ENCODE data around the gene NFATC1.

Gene NFATC1

DNA sequence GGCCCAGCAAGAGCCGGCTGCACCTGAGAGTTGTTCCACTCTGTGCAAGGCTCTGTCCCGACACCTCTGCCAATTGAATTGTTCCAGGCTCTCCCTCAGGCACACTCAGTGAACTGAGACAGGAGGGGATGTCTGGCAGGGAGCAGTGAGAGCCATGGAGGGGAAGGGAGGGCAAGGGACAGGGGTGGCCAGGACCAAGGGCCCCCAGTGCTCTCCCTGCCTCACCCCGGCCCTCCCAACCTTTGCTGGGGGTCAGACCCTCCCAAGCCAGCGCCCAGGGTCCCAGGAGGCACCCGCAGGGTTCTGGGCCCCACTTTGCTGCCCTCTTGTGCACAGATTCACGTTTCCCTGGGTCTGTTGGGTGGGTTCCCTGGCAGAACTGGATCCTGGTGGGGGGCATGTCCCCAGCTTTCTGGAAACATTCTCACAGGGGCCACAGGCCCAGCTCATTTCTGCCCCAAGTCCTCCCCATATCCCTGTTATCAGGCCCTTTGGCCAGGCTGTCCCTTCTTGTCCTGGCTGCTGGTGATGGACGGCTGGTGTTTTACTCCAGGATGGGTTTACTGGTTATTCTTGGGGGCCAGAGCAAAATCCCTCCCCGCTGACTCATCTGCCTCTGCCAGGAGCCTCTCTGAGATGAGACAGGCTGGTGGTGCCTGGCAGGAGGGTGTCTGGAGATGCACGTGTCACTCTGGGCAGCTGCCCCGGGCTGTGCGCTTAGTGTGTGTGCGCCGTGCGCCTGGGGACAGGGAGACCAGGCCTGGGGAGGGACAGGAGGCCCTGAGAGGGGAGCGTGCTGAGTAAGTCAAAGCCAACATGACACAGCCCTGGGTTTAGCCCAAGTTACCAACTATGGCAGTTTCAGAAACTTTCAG, 147.4 kb downstream of the NFATC1 start:
- DNase-seq: no peak

DNA sequence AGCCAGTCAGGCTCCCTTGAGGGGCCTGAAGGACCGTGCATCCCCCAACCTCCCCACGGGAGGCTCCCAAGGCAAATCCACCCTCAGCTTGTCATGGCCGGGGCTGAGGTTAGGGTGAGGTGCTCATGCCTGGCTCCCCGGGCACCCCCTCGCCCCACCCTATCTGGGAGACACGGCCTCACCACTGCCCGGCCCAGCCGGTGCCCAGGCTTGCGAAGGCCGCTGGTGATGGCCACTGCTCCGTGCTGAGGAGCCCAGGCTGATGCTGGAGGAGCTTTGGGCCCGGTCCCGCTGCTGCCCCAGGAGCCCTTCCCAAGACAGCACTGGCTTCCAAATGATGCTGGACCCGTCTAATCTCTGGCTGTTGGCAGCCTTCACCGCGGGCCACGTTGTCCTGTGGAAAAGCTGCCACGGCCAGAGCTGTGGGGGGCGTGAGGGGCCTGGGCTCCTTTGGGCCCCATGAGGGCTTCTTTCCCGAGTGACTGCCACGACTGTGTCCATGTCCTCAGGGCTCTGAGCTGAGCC, 148.2 kb downstream of the NFATC1 start:
- DNase-seq: no peak

GRCh38 chr18:79544386-79544963, 148.7 kb downstream of the NFATC1 start:
- no peak for DNase-seq

GRCh38 chr18:79545255-79545654, 149.5 kb downstream of the NFATC1 start:
- no peak for DNase-seq

- no peak for DNase-seq
Measured at GRCh38 chr18:79545736-79546171, 150.0 kb downstream of the NFATC1 start.

DNA sequence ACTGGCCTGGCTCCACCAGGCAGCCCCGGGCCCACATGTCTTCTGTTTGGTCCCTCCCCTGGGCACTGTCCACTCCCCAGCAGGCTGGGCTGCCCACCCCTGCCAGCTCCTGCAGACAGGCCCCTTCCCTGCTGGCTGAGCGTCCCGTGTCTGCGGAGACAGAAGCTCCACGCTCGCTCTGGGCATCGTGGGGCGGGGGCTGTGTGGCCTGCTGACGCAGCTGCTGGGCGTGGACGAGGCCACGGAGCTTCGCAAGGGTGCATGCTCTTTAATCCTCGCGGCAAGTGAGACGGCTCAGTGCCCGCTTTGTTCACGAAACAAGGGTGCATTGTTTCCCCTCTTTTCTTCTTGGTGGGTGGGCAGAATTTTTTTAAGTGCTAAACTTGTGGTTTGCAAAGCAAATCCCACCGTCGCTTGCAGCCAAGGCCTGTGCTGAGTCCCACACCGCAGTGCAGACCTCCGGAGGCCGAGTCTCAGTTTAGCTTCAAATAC, 151.1 kb downstream of the NFATC1 start:
- no peak for DNase-seq

DNA sequence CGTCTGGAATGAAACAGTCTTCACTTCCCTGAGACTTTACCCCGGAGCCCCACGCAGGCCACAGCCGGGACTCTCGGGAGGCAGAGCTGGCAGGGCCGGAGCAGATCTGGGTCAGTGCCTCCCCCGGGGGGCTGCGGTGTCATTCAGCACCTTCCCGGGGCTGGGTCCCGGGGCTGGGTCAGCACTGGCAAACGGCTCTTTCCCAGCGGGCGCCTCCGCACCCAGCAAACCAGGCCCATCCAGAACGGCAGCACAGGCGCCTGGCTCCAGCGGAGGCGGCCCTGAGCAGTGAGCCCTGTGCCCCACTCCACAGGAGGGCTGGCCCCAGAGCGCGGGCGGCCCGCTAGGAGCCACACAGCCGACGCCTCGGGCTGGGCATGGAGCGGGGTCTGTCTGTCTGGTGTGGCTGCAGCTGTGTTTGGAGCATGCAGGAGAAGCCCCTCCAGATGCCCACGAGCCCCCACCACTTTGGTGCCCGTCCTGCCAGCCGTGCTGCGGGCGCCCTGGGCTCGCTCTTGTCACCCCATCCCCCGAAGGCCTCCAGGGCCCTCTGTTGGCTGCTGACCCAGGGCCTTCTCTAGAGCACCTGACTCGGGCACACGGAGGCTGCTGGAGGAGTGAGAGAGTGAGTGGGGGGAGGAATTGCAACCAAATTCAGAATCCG, 151.8 kb downstream of the NFATC1 start:
- no peak for DNase-seq

DNA sequence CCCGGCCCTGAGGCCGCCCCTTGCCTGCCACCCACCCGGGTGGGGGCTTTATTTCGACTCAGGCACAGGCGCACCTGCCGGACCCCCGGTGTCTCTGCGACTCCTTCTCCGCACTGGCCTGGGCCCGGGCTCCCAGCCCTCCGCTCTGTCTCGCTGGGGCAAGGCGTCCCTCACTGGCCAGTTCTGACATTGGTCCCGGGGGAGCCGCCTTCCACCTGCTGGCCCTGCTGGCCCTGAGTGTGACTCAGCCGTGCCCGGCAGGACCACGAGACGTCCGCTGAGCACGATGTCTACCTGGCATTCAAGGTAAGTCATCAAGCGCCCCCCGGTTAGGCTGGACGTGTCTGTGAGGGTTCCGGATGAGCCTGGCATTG, 152.3 kb downstream of the NFATC1 start:
- no peak for DNase-seq

GRCh38 chr18:79548621-79548985, 152.9 kb downstream of the NFATC1 start:
- no peak for DNase-seq

DNA sequence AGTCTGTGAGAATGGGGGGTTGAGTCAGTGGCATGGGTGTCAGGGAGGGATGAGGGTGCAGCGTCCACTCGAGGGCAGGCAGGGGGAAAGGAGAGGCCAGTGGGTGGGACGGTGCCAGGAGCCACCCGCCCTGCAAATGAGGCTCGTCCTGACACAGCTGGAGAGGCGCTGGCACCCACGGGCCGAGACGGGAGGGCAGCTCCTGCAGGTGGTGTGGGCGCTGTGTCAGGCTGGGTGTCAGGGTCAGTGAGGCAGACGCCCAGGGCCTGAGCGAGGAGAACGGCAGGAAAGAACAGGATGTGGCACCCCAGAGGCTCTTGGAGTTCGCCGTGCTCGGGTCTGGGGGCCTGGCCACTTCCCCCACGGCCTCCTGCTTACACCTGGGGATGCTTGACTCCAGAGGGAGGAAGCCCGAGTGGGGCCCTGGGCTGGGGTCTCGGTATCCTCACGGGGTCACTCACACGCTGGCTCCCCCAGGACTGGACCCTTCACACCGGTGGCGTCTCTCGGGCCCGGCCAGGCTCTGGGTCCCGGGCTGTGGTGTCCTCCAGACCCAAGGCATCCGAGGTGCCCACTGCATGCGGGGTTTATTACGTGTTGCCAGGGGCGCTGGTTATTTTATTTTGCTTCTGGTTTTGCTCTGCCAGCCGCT, 153.4 kb downstream of the NFATC1 start:
- no peak for DNase-seq

- no peak for DNase-seq
Measured at GRCh38 chr18:79549638-79550000, 153.9 kb downstream of the NFATC1 start.

GRCh38 chr18:79552140-79552631, 156.5 kb downstream of the NFATC1 start:
- DNase-seq: no peak

DNA sequence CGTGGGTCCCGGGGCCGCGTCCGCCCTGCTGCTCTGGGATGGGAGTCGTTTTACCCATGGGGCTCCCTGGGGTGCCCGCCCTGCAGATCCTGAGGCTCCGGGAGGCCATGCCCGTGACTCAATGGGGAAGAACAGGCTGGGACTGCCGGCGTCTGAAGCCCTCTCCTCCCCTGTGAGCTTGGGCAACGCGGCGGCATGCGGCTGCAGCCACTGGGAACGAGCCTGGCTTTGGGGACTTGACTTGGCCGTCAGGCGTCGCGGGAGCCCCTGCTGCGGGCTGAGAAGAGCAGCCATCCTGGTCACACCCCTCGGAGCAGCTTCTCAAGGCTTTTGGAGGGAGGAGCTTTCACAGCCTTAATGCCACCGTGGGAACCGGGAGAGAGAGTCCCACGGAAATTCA, 157.0 kb downstream of the NFATC1 start:
- no peak for DNase-seq

GRCh38 chr18:79553154-79553553, 157.4 kb downstream of the NFATC1 start:
- no peak for DNase-seq

DNA sequence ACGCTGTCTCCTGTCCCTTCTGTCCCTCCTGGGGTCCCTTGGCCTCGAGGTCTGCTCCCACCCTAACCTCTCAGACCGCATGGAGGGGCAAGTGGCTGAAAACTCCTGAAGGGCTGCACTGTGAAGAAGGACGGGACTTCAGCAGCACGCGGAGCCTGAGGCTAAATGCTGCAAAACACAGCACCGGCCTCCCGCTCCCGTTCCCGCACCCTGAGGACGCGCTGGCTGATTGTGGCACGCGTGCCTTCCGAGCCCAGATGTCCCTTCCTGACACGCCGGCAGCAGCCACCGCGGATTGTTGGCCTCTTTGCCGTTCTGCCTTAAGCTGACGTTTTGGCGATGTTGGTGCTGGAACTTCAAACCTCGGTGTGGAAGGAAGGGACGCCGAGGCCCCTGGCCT, 158.0 kb downstream of the NFATC1 start:
- no peak for DNase-seq

- no peak for DNase-seq
Measured at GRCh38 chr18:79554321-79554720, 158.6 kb downstream of the NFATC1 start.

GRCh38 chr18:79554945-79555645, 159.4 kb downstream of the NFATC1 start:
- no peak for DNase-seq

- DNase-seq: no peak
Measured at GRCh38 chr18:79555885-79556284, 160.2 kb downstream of the NFATC1 start.

GRCh38 chr18:79556829-79557585, 161.3 kb downstream of the NFATC1 start:
- DNase-seq: no peak

- no peak for DNase-seq
Measured at GRCh38 chr18:79558196-79558932, 162.6 kb downstream of the NFATC1 start.

Measured in fibroblast of skin of scalp (primary cell).